Inferior parietal cortex (tissue), 1 donor: ENCODE data around the gene SNUPN.

Experiments
- DNase-seq: peaks from one replicate; pipeline ENCODE4 v3.0.0-alpha.2; 2016; ENCODE audit errors: extremely low spot score

The SNUPN gene

GRCh38 chr15:75654201-75654907 lies 28.8 kb upstream of the SNUPN start:
- DNase-seq: no peak

- no peak for DNase-seq
Observed at GRCh38 chr15:75653347-75653913, 27.9 kb upstream of the SNUPN start.

GRCh38 chr15:75651810-75652543 lies 26.5 kb upstream of the SNUPN start:
- DNase-seq: no peak

GRCh38 chr15:75650908-75651809 lies 25.6 kb upstream of the SNUPN start:
- no peak for DNase-seq

- DNase-seq: no peak
Observed at GRCh38 chr15:75649848-75650247, 24.3 kb upstream of the SNUPN start.

- no peak for DNase-seq
Observed at GRCh38 chr15:75649045-75649761, 23.7 kb upstream of the SNUPN start.

GRCh38 chr15:75648156-75649000 lies 22.9 kb upstream of the SNUPN start:
- peak; percentile 15 for DNase-seq

GRCh38 chr15:75647370-75648155 lies 22.0 kb upstream of the SNUPN start, which contains the start of gene SNX33:
SNX33 (plus strand) TSS chr15:75647912; CDS start chr15:75649103, 1,191 bp downstream.
- peak; percentile 32 for DNase-seq

GRCh38 chr15:75646944-75647364 lies 21.4 kb upstream of the SNUPN start:
- peak; percentile 16 for DNase-seq

GRCh38 chr15:75646112-75646943 lies 20.8 kb upstream of the SNUPN start:
- no peak for DNase-seq

GRCh38 chr15:75644376-75644775 lies 18.9 kb upstream of the SNUPN start:
- no peak for DNase-seq

- DNase-seq: no peak
Observed at GRCh38 chr15:75641603-75642002, 16.1 kb upstream of the SNUPN start.

- DNase-seq: no peak
Observed at GRCh38 chr15:75641179-75641503, 15.6 kb upstream of the SNUPN start.

- DNase-seq: peak; percentile 51
Observed at GRCh38 chr15:75640483-75641178, 15.1 kb upstream of the SNUPN start.

GRCh38 chr15:75639709-75640482 lies 14.4 kb upstream of the SNUPN start, which contains the start of gene IMP3:
IMP3 (minus strand) TSS chr15:75640224; CDS start chr15:75640168, 56 bp downstream.
- DNase-seq: peak; percentile 99

- peak; percentile 57 for DNase-seq
Observed at GRCh38 chr15:75639191-75639708, 13.7 kb upstream of the SNUPN start.
